Measurements from ENCODE around the gene MTA1.
A peak's percentile ranks its signal among the peaks of the same experiment; 100 is the strongest.

MTA1 gene

DNA sequence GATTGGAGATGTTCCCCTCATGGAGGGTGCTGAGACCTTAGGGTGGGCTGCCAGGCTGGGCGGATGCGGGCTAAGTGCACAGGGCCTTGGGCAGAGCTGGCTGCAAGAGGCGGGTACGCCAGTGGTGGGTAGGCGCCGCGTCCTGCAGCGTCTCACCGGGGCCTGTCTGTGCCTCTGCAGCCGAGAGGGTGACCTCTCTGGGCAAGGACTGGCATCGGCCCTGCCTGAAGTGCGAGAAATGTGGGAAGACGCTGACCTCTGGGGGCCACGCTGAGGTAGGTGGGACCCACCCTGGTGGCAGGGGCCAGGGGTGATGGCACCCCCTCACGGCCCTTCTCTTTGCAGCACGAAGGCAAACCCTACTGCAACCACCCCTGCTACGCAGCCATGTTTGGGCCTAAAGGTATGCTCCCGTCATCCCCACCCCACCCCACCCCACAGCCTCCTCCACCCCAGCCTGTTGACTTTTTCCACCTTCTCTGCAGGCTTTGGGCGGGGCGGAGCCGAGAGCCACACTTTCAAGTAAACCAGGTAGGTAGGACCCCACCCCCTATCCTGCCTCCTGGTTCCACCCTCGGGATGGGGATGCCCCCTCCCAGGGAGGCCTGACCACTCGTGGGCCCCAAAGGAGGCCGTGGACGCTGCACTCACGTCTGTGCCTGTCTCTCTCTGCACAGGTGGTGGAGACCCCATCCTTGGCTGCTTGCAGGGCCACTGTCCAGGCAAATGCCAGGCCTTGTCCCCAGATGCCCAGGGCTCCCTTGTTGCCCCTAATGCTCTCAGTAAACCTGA, 68.6 kb downstream of the MTA1 start:
- no peak for DNase-seq (ENCODE audit: low read depth)

DNA sequence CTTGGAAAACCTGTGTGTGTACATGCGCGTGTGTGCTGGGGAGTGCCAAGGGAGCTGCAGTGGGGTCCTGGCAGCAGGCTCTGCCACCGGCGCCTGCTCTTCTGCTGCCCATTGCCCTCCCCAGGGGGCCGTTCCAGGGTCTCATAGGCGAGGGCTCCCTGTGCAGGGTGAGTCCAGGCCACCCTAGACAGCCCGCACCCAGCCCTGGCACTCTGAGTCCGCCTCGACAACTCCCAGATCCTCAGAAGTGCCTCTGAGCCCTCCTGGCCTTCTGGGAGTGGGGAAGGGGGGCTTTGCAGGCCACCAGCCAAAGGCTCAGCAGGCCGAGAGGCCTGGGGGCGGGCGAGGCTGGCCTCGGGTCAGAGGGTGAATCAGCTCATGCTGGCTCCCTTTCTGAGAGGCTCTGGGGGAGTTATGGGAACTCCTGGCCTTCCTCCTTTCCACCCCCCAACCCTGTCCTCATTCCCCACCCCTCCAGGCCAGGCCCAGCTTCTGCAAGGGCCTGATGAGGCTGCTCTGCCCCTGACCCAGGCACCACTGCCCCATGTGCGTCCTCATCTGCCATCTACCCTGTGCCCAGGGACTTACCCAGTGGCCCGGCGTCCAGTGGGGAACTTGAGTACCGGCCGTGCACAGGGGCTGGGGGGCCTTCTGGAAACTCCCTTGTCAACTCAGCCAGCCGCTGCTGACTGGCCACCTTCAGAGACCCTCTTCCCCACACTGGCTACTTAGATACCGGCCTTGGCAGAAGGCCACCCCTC, 69.3 kb downstream of the MTA1 start:
- no peak for DNase-seq (ENCODE audit: low read depth)

DNA sequence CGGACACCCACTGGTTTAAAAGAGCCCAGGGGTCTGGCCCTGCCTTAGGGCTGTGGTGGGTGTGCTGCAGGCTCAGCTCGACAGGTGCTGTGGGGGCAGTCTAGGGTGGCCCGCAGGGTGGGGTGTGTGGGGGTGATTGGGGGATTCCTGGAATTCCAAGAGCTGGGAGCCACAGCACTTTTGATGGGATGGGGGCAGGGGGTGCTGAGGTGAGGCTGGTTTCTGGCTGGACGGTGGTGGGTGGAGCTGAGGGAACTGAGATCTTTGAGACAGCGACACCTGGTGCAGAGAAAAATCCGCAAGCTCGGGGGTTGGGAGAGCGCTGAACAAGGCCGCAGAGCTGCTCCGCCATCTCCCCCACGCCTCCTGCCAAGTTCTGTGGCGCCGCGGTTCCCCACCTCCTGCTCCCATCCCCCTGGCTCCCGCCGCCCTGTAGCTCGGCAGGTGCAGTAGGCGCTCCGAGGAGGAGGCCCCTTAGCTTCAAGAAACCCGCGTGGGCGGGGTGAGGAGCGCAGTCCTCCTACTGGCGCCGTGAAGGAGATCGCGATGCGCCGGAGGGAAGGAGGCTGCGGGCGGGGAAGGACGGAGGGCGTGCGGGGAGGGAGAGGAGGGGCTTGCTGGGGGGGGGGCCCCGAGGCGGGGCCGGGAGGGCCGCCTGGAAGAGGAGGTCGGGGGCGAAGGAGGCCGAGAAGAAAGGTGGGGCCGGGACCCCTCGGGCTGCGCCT, 70.1 kb downstream of the MTA1 start:
- peak; percentile 43 for DNase-seq (ENCODE audit: low read depth)

DNA sequence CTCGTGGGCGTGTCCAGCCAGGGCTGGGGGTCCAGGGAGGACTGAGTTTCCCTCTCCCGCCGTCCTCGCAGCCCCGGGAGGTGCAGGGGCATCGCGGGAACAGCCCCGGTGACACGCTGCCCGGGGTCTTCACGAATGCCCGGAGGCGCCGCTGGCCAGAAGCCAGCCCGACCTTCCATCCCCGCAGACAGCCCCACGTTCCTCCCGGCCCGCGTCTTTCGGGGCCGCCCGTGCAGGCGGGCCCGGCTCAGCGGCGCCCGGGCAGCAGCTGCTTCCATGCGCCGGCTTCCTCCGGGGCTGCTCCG, 70.6 kb downstream of the MTA1 start:
- DNase-seq (ENCODE audit: low read depth), result no peak

DNA sequence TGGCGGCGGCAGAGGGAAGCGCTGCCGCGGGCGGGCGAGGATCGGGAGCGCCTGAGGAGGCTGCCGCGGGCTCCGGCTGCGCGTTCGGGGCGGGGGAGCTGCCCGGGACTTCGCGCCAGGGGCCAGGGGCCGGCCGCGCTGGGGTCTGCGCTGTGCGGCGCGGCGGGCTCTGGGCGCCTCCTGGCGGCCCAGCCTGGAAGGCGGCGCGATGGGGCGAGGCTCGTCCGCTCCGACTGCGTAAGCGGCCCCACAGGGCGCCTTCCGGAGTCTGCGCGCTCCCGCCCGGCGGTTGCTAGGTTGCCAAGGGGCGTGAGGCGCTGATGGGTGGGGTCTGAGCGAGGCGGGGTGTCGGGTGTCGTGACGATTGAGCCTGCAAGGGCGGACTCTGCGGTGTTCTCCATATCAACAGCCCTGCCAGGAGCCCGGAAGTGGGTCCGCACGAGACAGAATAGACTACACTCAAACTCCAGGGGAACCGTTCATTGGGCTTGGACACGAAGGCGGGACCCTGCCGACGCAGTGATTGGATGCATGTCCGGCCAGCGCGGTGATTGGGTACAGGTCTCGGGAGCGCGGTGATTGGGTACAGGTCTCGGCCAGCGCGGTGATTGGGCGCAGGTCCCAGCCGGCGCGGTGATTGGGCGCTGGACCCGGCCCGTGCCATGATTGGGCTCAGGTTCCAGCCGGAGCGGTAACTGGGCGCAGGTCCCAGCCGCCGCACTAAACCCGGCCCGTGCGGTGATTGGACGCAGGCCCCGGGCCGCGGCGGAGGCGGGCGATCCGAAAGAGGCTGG, 71.1 kb downstream of the MTA1 start, which contains the start of gene TEDC1:
TEDC1 (plus strand) TSS at position 675 of the 794 bp plus-strand sequence. CDS start 130 bp downstream, outside the sequence.
- DNase-seq (ENCODE audit: low read depth), result peak; percentile 100

DNA sequence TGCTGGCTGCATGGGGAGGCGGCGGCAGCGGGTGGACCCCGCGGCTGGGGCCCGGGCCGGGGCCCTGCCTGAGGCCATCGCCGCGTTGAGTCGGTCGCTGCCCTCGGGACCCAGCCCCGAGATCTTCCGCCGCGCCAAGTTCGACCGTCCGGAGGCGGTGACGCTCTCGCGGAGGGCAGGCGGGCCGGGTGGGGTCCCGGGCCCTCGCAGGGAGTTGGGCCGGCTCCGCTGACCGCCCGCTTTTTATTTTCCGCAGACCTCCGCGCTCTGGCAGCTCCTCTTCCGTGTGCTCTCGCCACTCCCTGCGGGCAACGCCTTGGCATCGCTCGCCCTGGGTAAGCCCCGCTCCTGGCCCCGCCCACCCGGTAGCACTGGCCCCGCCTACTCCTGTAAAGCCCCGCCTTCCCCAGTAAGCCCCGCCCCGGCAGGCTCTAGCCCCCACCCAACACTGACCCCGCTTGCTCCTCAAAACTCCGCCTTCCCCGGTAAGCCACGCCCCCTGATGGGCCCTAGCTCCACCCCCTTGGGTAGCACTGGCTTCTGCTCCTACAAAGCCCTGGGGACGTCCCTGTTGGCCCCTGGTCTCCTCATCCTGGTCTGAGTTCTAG, 71.8 kb downstream of the MTA1 start:
- no peak for DNase-seq (ENCODE audit: low read depth)

DNA sequence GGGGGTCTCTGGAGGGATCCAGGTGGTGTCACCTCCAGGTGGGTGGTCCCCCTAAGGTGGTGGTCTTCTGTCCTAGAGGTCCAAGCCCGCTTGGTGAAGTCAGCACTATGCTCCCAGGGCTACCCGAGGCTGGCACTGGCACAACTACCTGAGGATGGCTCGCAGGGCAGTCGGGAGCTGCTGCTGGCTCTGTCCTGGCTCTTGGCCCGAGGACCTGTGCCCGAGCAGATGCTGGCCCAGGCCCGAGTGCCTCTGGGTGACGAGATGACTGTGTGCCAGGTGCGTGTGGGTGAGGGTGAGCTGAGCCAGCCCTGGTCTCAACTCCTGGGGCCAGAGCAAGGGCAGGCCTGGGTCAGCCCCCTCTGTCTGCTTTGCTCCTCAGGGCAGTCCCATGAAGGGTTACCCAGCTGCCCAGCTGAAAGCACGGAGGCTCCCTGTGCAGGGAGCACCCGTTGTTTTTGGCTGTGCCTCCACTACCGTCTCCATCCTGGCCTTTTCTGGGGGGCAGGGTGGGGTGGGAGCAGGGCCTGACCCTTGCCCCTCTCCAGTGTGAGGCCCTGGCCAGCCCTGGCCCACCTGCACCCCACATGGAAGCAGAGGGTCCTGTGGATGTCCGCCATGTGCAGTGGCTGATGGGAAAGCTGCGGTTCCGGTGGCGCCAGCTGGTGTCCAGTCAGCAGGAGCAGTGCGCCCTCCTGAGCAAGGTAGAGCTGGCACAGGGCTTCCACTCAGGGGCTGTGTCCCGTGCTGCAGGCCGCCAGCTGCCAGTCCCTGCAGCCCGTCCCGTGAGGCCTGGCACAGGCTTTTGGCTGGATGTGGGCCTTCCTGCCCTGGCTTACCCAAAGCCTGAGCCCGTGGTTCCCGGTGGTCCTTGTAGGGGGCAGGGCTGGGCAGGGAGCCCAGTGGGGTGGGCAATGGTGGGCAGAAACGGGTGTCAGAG, 72.7 kb downstream of the MTA1 start:
- DNase-seq (ENCODE audit: low read depth), result no peak

DNA sequence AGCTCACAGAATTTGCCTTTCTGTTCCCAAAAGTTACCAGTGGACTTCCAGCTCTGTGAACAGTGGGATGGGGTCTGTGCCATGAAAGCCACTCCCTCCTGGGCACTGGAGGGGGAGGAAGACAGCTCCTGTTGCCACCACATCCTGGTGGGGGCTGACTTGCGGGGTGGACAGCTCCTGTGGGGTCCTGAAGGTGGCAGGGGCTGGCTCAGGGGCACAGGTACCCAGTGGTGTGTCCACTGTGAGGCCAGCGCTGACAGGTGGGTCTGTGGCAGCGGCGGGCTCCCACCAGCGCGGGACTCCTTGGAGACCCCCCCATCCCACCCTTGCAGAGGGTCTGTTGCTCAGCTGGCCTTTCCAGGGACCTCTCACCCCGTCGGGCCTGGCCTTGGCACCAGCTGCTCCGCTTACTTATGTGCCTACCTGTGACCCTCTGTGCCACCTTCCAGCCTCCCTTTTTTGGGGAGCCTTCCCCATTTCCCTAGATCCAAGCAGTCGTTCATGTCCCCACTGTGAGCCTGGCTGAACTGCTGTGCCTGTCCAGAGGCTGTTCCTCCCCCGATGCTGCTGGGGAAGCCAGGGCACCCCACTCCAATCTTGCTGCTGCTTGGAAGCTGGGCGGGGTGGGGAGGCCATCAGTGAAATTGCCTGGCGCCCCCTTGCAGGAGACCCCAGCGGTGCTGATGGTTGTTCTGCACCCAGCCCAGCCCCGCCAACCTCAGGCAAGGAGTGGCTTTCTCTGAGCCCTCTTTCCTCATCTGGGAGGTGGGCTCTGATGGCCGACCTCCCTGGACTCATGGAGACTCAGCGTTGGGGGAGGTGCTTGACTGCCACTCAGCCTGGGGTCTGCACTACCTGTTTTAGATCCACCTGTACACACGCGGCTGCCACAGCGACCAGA, 73.6 kb downstream of the MTA1 start:
- no peak for DNase-seq (ENCODE audit: low read depth)

DNA sequence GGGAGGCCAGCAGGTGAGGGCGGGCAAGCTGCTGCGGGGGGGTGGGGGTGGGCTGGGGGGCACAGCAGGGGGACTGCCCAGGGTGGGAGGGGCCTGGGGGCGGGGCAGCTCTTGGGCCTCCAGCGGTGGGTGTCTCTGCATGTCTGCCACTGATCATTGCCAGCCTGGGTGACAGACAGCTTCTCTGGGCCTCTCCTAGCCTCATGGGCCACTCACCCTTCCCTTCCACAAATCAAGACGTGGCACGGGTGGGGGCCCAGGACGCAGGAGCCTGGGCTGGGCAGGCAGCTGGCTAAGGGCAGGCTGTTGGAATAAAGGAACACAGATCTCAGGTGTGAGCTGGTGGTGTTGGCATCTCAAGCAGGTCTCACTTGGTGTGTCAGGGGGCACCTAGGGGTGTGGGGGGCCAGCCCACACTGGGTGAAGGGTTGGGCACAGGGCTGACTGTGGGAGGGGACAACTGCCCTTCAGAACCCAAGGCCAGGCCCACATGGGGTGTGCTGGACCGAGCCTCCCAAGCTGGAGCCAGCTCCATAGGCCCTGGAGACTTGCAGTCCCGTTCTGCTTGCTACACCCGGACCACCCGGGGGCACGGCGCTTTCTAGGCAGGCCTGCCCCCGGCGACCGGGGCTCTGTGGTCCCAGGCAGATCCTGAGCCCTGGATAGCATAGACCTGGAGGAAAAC, 74.4 kb downstream of the MTA1 start:
- DNase-seq (ENCODE audit: low read depth), result no peak

DNA sequence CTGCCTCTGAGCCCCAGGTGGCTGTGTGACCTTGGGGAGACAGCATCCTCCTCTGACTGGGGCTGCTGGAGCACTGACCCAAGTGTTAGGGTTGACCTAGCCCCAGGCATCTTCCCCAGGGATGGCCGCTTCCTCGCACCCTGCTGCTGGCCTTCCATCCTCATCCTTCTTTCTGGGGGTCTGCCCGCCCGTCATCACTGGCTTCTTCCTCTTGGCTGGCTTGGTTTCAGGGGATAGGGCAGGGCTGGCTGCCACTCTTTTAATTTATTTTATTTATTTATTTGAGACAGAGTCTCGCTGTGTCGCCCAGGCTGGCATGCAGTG, 74.9 kb downstream of the MTA1 start:
- DNase-seq (ENCODE audit: low read depth), result no peak

DNA sequence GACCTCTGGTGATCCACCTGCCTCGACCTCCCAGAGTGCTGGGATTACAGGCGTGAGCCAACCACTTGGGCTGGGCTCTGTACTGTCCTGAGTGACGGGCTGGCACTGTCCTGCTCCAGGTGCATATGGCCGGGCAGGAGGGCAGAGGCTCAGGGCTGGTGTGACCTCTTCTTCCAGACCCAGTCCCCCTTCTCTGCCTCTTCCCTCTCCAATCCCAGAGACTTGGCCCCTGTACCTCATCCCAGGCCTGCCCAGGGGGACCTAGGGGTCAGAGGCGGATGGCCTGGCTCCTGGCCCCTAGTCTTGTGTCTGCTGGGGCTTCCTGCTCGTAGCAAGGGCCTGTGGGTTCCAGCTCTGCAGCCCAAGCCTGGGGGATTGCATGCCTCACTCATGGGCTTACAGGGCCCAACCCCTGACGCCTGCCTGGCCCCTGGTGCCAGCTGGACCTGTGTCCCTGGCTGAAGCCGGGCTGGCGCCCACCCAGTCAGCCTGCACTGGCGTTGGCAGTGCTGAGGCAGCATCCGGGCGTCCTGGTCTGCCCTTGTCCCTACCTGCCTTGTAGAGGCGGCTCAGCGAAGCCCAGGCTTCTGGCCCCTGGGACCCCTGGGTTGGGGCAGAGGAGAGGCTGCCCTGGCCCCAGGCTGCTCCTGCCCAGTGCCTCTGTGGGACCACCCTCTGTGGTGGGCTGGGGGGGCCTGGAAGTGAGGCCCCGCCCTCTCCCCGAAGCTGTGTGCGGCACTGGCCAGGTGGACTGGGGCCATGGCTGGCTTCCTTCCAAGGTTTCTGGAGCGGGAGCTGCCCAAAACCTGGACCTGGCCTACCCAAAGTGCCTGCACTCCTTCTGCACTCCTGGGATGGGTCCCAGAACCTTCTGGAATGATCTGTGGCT, 75.7 kb downstream of the MTA1 start:
- DNase-seq (ENCODE audit: low read depth), result no peak

DNA sequence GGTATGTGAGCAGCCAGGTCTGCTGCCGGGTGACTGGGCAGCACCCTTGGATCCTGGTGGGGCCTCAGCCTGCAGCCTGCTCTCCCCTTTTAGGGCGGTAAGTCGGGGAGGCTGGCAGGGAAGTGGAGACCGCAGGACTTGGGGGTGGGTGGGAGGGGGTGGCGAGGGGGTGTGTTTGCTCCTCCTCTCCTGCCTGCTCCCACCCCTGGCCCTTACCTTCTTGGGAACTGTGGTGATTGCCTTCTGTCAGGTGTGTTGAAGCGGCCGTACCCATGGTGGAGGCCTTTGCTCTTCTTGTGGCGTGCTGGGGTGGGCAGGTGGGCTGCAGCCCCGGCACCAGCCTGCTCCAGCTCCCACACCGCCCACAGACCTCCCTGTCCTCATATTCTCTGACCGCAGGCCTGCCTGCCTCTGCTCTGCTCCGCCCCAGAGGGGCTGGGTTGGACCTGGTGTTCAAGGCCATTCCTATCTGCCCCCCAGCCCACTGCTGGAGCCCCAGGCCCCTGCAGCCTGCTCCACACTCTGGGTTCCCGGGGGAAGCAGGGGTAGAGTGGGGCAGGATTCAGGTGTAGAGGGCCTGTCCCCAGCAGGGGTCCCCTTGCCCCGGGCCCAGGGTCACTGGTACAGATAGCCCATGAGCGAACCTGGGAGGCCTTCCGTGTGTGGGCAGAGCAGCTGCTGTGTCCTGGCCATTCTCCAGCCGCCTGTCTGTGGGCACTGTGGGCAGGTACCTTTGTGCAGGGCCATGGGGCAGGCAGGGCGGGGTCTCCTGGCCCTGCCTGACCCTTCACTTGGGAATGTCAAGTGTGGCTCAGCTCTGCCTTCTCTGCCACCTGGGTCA, 76.6 kb downstream of the MTA1 start:
- no peak for DNase-seq (ENCODE audit: low read depth)

DNA sequence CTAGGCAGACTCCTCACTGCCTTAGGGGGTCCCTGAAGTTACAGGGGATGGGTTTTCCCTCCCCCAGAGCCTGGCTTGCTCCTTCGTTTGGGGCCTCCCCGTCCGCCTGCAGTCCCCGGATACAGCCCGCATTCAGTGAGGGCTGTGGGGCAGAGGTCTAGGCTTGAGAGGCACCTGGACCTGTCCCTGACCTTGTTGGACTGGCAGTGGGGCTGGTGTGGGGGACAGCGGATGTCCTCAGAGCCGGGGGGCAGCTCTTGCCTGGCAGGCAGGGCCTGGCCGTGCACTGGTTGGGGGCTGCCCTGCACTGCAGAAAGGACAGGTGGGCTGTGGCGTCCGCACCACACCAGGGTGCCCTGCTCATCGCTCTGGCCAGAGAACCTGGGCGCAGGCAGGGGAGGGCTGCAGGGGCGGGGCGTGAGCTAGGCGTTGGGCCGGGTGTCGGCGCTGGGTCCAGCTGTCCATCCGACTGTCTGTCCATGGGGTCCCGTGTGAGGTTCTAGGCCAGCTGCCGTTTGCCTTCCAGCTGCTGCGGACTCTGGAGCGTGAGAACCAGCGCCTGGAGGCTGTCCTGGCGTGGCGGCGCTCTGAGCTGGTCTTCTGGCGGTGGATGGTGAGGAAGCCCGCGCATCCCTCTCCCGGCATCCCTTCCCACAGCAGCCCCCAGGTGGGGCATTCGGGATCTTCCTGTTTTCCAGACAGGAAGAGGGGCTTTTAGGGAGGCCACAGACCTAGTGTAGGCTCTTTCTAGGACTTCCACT, 77.4 kb downstream of the MTA1 start:
- DNase-seq (ENCODE audit: low read depth), result no peak

DNA sequence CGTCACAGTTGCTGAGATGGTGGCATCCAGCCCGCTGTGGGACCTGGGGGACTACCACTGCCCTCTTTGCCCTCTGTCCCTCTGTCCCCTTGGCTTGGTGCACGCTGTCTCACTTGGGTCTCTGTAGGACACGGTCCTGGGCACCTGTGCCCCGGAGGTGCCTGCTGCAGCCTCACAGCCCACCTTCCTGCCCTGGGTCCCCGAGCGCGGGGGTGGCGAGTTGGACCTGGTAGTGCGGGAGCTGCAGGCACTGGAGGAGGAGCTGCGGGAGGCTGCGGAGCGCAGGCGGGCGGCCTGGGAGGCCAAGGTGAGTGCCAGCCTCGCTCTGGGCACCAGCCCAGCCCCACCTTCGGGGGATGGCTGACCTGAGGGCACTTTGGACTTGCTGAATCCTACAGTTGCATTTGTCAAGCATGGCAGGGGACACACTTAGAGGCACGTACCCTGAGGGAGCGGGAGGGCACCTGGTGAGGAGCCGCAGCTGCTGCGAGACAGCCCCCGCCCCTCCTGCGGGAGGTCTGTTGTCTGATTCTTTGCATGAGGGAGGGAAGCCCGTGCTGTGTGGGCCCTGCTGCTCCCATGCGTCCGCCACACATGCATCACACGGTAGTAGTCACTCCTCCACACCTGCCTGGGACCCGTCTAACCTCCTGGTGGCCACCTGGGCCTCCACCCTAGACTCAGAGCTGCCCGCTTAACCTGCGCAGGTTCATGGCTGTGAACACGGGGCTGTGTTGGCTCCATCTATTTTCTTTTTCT, 78.2 kb downstream of the MTA1 start:
- DNase-seq (ENCODE audit: low read depth), result no peak

DNA sequence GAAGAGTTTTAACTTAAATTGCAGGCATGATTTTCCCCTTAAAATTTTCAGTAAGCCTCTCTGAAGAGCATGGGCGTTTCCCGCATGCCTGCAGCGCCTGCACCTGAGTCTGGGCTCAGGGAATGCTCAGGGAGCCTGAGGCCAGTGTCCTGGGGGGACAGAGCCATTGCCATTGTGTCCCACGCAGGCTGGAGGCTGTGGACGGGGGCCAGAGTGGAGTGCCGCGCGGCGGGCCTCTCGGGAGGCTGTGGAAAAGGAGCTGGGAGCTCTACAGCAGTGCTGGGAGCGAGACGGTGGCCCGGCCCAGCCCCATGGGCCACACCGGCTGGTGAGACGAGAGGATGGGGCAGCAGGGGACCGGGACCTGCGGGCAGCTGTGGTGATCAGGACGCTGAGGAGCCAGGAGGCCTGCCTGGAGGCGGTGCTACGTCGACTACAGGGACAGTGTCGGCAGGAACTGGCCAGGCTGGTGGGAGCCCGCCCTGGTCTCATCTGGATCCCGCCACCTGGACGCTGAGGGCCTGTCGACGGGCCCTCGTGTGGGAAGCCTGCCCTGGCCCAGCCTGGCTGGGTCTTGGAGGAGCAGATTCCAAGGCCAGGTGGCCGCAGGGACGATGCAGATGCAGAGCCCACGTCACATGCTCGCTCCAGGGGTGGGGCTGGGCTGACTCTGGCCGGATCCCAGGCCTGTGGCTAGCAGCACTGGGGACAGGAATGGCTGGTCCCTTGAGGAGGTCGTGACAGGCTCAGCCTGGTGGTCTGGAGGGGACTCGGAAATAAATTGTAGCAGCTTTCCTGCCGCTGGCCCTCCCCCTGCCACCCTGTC, 79.0 kb downstream of the MTA1 start:
- no peak for DNase-seq (ENCODE audit: low read depth)

Measured in non-pigmented ciliary epithelial cell (primary cell).